ENCODE data around the gene NFYA. TPM values are rescaled to one million over a fixed set of nuclear protein-coding genes. Genes with fewer than 3 reads are reported as not detected.

Gene NFYA
- total RNA-seq, 1 experiment from 2014 or later, result 15.7 TPM

Other genes starting within 250 kb of the NFYA start
- 1.1 and 3.3 TPM in 2 replicates for gene UNC5CL, start 33.8 kb upstream of the NFYA start, total RNA-seq (2014; rRNA removed; shearing (Covaris generic); ENCODE audit: low replicate concordance)
- not detected in 2 replicates for gene TSPO2, start 30.5 kb upstream of the NFYA start, total RNA-seq (2014; rRNA removed; shearing (Covaris generic); ENCODE audit: low replicate concordance)
- gene APOBEC2, start 19.8 kb upstream of the NFYA start, total RNA-seq (2014; rRNA removed; shearing (Covaris generic); ENCODE audit: low replicate concordance), result not detected in 2 replicates
- gene OARD1, start 618 bp upstream of the NFYA start, total RNA-seq (2014; rRNA removed; shearing (Covaris generic); ENCODE audit: low replicate concordance), result 37.5 and 41.6 TPM in 2 replicates
- not detected in 2 replicates for gene TREML1, start 81.4 kb downstream of the NFYA start, total RNA-seq (2014; rRNA removed; shearing (Covaris generic); ENCODE audit: low replicate concordance)
- not detected in 2 replicates for gene TREM2, start 90.1 kb downstream of the NFYA start, total RNA-seq (2014; rRNA removed; shearing (Covaris generic); ENCODE audit: low replicate concordance)
- 0.07 TPM in 1 of 2 replicates, not detected in the other for gene TREML2, start 128.2 kb downstream of the NFYA start, total RNA-seq (2014; rRNA removed; shearing (Covaris generic); ENCODE audit: low replicate concordance)
- gene TREML4, start 155.4 kb downstream of the NFYA start, total RNA-seq (2014; rRNA removed; shearing (Covaris generic); ENCODE audit: low replicate concordance), result not detected in 2 replicates
- not detected in 2 replicates for gene TREM1, start 213.7 kb downstream of the NFYA start, total RNA-seq (2014; rRNA removed; shearing (Covaris generic); ENCODE audit: low replicate concordance)

All from Karpas-422 (cell line).